Lung (tissue), 12 donors: Measurements from ENCODE around the gene SSTR3. TPM values are rescaled to one million over a fixed set of nuclear protein-coding genes. Genes with fewer than 3 reads are reported as not detected.
A peak's percentile ranks its signal among the peaks of the same experiment; 100 is the strongest.

Experiments used
- ATAC-seq: fragments of 200-7000 bp; cut with Tn5 transposase; one replicate; pipeline ENCODE4 v1.9.1; 2020; ENCODE audit warnings: moderate number of reproducible peaks; ENCODE audit not compliant: insufficient read depth, low FRiP score
- DNase-seq, 3 donors: peaks; one replicate each; pipeline ENCODE4 v3.0.0-alpha.2; 2013 to 2017
- H3K27ac ChIP-seq, 2 donors: one replicate each; pipeline ENCODE4 v1.5.1; 2013; ENCODE audit warnings: mild to moderate bottlenecking in 2 of 2, moderate library complexity in 2 of 2, control low read depth in 1 of 2, inconsistent platforms in 1 of 2, low read depth in 1 of 2, low read length in 1 of 2
- H3K27me3 ChIP-seq, 3 donors: one replicate each; pipeline ENCODE4 v1.5.1; 2013; ENCODE audit warnings: low read length in 2 of 3; ENCODE audit not compliant: control insufficient read depth in 3 of 3, insufficient read depth in 3 of 3
- H3K36me3 ChIP-seq, 4 donors: one replicate each; pipeline ENCODE4 v1.5.1; 2013; ENCODE audit warnings: low read length in 4 of 4, mild to moderate bottlenecking in 1 of 4, moderate library complexity in 1 of 4; ENCODE audit not compliant: control insufficient read depth in 4 of 4, insufficient read depth in 4 of 4
- H3K4me1 ChIP-seq, 5 donors: one replicate each; pipeline ENCODE4 v1.5.1; 2013; ENCODE audit warnings: low read length in 5 of 5, mild to moderate bottlenecking in 2 of 5, moderate library complexity in 1 of 5; ENCODE audit not compliant: control insufficient read depth in 5 of 5, insufficient read depth in 5 of 5
- H3K4me3 ChIP-seq: one replicate; pipeline ENCODE4 v1.5.1; 2013; ENCODE audit warnings: mild to moderate bottlenecking, control low read depth, moderate library complexity
- H3K9ac ChIP-seq, 2 donors: one replicate each; pipeline ENCODE4 v1.5.1; 2013; ENCODE audit warnings: low read length in 2 of 2, control low read depth in 1 of 2; ENCODE audit not compliant: insufficient read depth in 1 of 2
- H3K9me3 ChIP-seq, 4 donors: one replicate each; pipeline ENCODE4 v1.5.1; 2013; ENCODE audit warnings: low read length in 3 of 4, mild to moderate bottlenecking in 1 of 4, moderate library complexity in 1 of 4; ENCODE audit not compliant: control insufficient read depth in 4 of 4, insufficient read depth in 3 of 4
- WGBS, 2 donors: extraction: QIAGEN DNeasy Blood & Tissue Kit; methylation state at CpG; one replicate each; pipeline ENCODE4 v1.1.7; 2013; 5-methylcytosine and 5-hydroxymethylcytosine counted together
- polyA plus RNA-seq, 2 donors: library from polyadenylated mRNA; stranded (reverse); fragments of 200-250 nt; gene quantifications; one replicate each; pipeline ENCODE4 v1.2.1, GENCODE V29; 2013
- total RNA-seq, 2 donors: library from RNA; depleted of rRNA in 1 of 2; stranded (reverse); fragments of >200 nt in 1 of 2; gene quantifications; one replicate each; pipeline ENCODE4 v1.2.1, GENCODE V29; 2014 to 2021
- TF ChIP-seq, protein P1 (sequence below): IDR thresholded peaks from 2 replicates; pipeline ENCODE4 v1.5.1; 2012; ENCODE audit warnings: mild to moderate bottlenecking; ENCODE audit errors: control extremely low read depth, extremely low read depth
- donor health status: control.
- donor health status: control.
- donor health status: Bipolar disorder and iron deficiency.
- donor health status: healthy.
- donor health status: DM: yes; HTN: yes; CAD: no.

SSTR3 gene
- total and polyA plus RNA-seq, 4 donors, result 0.04 to 0.87 (median 0.10) TPM

DNA sequence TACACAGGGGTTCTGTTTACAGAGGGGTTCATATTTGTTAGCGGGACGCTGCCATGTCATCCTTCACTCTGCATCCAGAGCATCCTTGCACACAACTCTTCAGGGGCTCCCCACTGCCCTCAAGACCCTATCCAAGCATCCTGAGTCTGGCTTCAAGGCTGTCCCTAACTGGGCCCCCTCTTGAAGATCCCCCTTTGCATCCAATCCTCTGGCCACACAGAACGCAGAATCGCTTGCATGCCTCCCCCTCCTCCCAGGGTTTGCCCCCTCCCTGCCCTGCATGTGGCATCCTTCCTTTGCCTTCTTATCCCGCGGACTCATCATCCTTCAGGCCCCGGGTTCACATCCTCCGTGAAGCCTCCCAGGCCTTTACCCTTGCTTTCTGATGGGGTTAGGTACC is 42.9 kb downstream of the SSTR3 start:
- ATAC-seq, result no peak
- Histone ChIP-seq H3K9ac (no peak overlapping the region), H3K27me3 (peaks cover 0 to 5% (median 2%) of the 10 kb centered on the region in 3 donors), H3K9me3 (no peaks in the 10 kb centered on the region), H3K27ac (no peak overlapping the region), H3K36me3 (no peaks in the 10 kb centered on the region), H3K4me1 (peaks cover 0 to 6% (median 0%) of the 10 kb centered on the region in 5 donors), H3K4me3 (no peak overlapping the region)
- TF ChIP-seq, protein P1, sequence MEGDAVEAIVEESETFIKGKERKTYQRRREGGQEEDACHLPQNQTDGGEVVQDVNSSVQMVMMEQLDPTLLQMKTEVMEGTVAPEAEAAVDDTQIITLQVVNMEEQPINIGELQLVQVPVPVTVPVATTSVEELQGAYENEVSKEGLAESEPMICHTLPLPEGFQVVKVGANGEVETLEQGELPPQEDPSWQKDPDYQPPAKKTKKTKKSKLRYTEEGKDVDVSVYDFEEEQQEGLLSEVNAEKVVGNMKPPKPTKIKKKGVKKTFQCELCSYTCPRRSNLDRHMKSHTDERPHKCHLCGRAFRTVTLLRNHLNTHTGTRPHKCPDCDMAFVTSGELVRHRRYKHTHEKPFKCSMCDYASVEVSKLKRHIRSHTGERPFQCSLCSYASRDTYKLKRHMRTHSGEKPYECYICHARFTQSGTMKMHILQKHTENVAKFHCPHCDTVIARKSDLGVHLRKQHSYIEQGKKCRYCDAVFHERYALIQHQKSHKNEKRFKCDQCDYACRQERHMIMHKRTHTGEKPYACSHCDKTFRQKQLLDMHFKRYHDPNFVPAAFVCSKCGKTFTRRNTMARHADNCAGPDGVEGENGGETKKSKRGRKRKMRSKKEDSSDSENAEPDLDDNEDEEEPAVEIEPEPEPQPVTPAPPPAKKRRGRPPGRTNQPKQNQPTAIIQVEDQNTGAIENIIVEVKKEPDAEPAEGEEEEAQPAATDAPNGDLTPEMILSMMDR, result no peak
- DNase-seq, result peak in 1 of 3 donors; percentile 6
- 87 to 88% methylated on average over 8 of the region's 8 CpGs for WGBS, 2 donors

DNA sequence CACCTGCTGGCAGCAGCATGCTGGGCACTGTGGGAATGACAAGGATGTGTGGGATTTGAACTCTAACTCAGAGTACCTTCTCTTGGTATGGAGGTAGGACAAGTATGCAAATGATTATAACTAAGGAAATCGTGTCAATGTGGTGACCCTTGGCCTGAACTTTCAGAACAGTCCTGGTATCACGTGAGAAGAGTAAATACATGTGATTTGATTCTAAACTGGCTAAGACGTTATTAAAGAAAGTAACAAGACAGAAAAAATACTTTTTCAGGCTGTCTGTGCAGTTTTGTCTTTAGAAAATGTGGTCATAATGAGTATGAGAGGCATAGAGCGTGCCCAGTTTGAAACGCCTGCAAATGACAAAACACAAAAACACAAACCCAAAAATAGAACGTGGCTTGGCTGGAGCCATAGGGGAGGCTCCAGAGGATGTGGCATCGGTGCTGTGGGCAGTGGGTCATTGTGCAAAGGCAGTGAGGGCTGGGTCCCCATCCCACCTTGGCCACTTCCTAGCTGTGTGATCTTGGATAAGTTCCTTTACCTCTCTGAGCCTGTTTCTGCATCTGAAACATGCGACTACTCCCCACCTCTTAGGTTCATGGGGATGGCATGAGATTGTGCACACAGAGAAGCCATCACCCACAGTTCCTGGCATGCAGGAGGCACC is 44.2 kb downstream of the SSTR3 start:
- Histone ChIP-seq H3K36me3 (no peaks in the 10 kb centered on the region), H3K27ac (peak overlapping the region in 1 of 2 donors; percentile 2), H3K27me3 (peaks cover 0 to 2% (median 2%) of the 10 kb centered on the region in 3 donors), H3K9me3 (no peaks in the 10 kb centered on the region), H3K4me3 (no peak overlapping the region), H3K4me1 (peaks cover 0 to 6% (median 0%) of the 10 kb centered on the region in 5 donors), H3K9ac (no peak overlapping the region)
- TF ChIP-seq, protein P1, result no peak
- ATAC-seq (no peak), DNase-seq (no peak)
- 50 to 58% methylated on average over 8 of the region's 8 CpGs for WGBS, 2 donors

DNA sequence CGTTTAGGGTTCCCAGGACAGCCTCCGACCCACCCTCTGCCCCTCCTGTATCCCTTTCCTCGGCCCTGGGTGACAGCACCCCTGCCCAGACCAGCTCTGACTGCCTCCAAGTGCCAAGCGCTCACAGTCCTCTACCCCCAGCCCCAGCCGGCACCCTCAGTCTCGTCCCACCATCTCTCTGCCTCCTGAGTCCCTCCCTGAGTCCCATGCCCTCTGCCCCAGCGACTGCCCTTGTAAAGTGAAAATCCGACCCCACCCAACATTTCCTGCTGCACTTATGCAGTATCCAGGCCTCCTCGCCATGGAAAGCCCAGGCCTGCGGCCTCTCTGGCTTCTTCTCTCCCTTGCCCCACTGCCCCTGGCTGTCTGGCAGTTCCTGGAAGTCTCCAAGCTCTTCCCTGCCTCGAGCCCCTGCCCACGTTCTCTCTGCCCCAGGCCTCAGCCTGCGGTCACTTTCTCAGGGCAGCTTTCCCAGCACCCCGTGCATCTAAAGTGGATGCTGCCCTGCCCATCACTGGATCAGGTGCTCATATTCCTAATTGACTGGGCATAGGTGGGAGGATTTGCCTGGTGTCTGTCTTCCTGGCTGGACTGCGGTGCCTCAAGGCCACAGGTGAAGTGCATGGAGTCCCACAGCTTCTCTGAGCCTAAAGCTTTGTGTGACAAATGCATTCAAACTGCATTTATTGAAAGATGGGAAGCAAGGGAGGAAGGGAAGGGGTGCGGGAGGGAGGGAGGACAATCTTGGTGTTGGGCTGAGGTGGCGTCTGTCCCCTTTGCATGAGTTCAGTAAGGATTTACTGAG is 44.9 kb downstream of the SSTR3 start:
- 64 to 81% methylated on average over 17 of the region's 17 CpGs for WGBS, 2 donors
- no peaks in the 10 kb centered on the region for H3K36me3 ChIP-seq
- ATAC-seq, result no peak
- peak in 1 of 3 donors; percentile 7 for DNase-seq
- peak overlapping the region in 1 of 2 donors; percentile 50 for H3K27ac ChIP-seq
- H3K9me3 ChIP-seq, result no peaks in the 10 kb centered on the region
- H3K9ac ChIP-seq, result no peak overlapping the region
- H3K4me3 ChIP-seq, result no peak overlapping the region
- TF ChIP-seq, protein P1, result no peak
- H3K4me1 ChIP-seq, result peaks cover 0 to 6% (median 0%) of the 10 kb centered on the region in 5 donors
- H3K27me3 ChIP-seq, result peaks cover 0 to 2% (median 0%) of the 10 kb centered on the region in 3 donors
